Left kidney (tissue), 8 donors: ENCODE results near the gene CGB2. TPM values are rescaled to one million over a fixed set of nuclear protein-coding genes. Genes with fewer than 3 reads are reported as not detected.
A peak's percentile ranks its signal among the peaks of the same experiment; 100 is the strongest.
"Not testable (repeated sequence)": the region's sequence is repeated elsewhere in the genome, so short reads cannot be mapped to it uniquely, and the experiment has no call there.

Experiments
- DNase-seq: peaks from one replicate; pipeline ENCODE4 v3.0.0-alpha.2; 2013
- long read RNA-seq, 8 donors: transcript quantifications; one replicate each; lab custom pipeline, GENCODE V29; 2026
- polyA plus RNA-seq: library from polyadenylated mRNA; unstranded; fragments of 120-200 nt; gene quantifications from one replicate; pipeline ENCODE4 v1.2.1, GENCODE V29; 2013; ENCODE audit not compliant: insufficient read length

CGB2 gene
- not detected for polyA plus RNA-seq
- long read RNA-seq, donor 1 = 0 reads
- long read RNA-seq, donor 2 = 0 reads
- long read RNA-seq, donor 3 = 0 reads
- long read RNA-seq, donor 4 = 0 reads
- long read RNA-seq, donor 5 = 0 reads
- long read RNA-seq, donor 6 = 0 reads
- long read RNA-seq, donor 7 = 0 reads
- long read RNA-seq, donor 8 = 0 reads

- not testable (repeated sequence) for DNase-seq
Observed at GRCh38 chr19:49031642-49032301, at the start of gene CGB2. Gene CGB2, plus strand, starts transcription at chr19:49031890. Its CDS starts 206 bp downstream, at chr19:49032096.

DNA sequence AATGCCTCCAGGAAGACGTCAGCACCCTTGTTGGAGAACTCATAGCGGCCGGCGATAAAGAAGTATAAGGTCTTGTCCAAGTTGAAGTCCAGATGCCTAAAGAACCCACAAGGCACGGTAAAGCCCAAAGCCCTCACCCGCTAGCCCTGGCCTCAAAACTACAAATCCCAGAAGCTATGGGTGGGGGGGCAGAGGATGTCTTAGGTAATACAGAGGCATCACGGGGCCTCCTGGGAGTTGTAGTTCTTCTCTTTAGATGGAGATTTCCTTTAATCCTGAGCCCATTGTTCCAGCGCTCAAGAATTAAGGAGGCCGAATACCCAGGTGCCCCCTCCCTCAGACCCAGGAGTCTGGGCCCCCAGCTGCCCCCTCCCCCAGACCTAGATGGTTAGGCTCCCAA, 49.4 kb upstream of the CGB2 start:
- no peak for DNase-seq

DNA sequence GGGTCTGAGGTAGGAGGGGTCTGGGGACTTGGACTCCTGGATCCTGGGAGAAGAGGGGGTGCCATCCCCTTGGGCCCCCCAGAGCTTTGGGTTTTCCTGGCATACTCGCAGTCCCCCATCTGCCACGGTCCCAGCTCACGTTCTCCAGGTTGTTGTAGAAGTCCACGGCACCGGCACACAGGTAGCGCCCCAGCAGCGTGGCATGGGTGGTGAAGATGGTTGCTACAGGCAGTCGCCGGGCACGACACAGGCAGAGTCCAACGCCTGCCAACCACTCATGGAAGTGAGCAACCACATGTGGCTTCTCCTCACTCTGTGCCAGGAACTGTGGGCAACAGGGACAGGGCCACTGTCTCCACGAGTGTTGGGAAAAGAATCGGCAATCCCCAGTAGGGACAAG, 46.0 kb upstream of the CGB2 start:
- DNase-seq = no peak

DNA sequence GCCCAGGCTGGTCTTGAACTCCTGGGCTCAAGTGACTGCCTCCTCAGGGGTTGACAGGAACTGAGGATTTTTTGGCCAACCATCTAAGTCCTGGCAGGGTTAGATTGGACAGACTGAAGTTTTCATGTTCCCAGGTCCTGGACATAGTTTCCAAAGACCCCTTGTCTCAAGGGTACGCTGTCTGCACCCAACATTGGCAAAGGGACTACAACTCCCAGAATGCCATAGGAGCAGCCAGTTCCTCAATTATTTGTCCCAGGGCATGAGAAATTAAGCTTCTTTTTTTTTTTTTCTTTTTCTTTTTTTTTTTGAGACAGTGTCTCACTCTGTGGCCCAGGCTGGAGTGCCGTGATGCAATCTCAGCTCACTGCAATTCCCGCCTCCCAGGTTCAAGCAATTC, 45.5 kb upstream of the CGB2 start:
- no peak for DNase-seq

- no peak for DNase-seq
Observed at GRCh38 chr19:48987323-48987722, 44.4 kb upstream of the CGB2 start.

- no peak for DNase-seq
Observed at GRCh38 chr19:48988286-48988685, 43.4 kb upstream of the CGB2 start.

DNA sequence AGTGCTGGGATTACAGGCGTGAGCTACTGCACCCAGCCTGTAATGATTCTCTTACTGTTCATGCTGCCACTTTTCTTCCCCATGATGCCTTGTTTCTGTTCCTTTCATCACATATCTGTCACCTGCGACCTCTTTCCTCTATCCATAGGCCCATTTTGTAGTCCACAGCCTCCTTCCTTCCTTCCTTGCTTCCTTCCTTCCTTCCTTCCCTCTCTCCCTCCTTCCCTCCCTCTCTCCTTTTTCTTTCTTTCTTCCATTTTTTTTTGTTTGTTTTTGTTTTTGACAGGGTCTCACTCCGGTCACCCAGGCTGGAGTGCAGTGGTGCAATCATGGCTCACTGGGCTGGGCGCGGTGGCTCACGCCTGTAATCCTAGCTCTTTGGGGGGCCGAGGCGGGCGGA, 42.8 kb upstream of the CGB2 start:
- DNase-seq = no peak

GRCh38 chr19:48989701-48990291, 41.9 kb upstream of the CGB2 start:
- DNase-seq = no peak

GRCh38 chr19:48990400-48990799, 41.3 kb upstream of the CGB2 start:
- DNase-seq = no peak

DNA sequence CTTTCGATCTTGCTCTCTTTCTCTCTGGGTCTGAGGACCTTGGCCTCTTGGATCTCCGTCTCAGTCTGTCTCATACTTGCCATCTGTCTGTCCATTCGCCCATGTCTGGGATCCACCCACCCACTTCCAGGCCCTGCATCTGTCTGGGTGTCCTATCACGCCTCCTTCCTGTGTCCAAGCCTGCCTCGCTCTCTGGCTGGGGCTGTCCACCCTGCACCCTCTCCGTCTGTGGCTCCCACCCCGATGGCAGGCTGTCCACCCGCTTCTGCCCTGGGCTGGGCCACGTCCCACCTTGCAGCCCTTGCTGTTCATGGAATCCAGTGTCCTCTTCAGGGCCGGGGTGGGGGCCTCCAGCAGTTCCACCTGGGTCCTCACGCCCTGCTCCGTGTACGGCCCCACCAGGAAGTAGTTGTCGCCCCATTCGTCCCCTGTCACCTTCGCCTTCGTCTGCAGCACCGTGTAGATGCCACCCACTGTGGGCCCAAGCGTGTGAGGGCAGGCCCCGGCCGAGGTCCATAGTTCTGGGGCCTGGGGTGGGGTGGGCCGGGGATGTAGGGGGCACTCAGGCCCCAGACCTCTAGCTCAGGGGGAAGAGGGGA, 40.6 kb upstream of the CGB2 start:
- DNase-seq = no peak

DNA sequence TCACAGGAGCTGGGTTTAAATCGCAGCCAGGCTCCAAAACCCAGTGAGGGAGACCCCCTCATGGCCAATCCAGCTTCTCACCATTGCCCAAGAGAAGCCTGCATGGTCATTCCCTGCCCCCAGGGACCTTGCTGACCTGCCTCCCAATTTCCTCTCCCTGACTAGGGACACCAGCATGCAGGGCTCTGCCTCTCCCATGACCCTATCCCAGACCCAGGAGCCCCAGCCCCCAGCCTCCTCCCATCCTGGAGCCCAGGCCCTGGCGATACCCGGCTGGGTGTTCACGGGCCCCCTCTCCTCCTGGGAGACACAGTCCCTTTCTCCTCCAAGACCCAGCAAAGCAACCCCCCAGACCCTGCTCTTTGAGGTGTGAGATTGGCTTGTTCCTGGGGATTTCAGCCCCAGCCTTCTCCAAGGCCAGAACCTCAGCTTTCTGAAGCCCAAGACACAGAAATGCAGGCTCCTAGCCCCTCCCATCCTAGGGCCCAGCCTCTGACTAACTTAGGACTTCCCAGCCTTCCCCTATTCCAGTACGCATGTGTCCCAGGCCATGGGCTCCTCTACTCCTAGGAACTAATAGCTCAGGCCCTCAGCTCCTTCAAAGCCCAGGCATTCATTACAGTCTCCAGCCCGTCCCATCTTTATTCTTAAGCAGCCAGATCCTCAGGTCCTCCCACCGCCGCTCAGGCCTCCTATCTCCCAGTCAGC, 39.7 kb upstream of the CGB2 start:
- DNase-seq = no peak

DNA sequence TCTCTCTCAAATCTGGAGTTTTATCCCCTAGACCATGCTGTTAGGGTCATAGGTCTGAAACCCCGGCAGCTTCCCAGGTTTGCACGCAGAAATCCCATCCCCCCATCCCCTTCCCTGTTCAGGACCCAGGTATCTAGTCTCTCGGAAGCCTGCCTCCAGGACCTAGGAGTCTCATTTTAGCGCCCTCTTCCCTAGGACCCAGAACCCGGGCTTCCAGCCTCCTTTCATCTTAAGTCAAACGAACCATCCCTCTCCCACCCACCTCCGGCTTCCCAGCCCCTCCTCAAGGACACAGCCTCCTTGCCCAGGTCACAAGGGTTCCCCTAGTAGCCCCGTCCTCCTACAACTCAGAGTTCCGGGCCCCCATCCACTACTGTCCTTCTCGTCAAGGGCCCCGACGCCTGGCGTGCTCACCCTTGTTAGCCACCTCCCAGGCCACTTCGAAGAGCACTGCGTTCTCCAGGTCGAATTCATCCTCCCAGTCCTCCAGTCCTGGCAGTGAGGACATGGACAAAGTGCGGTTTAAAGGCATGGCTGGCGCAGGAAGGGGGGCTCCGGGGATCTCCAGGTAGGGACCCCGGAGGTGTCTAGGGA, 39.0 kb upstream of the CGB2 start:
- DNase-seq = peak; percentile 14

DNA sequence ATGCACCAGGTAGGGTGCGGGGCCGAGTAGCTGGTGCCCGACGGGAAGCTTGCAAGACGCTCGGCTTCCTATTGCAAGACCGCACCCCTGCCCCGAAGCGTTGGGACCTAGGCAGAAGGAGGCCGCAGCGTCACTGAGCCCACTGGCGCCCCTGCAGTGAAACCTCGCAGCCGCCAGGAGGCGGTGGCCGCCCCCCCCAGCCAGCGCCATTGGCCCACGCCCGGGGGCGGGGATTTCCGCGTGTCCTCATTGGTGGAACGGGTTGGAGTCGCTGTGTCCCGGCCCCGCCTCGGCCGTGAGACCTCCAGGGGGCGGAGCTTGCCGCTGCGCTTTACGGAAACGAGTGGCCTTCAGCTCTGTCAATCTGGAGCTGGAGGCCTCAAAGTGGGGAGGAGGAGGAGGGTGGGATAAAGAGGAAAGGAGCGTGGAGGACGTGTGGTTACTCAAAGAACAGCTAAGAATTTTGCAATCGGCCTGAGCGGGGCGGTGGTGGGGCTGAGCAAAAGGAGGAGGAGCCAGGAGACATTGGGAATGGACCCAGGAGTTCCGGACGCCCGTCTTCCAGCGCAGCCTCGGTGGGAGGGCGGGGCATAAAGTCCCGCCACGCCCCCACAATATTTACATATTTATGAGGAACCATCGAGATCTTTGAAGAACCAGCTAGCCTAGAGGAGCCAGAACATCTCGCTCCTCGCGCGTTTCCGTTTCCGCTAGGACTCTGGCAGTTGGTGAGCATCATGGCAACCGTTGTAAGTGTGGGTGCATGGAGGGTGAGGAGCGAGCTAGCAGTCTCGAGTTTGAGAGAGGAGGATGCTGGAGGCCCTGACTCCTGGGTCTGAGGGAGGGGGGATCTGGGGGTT, 38.3 kb upstream of the CGB2 start, which contains the start of the genes GYS1 and RUVBL2:
GYS1 (minus strand) TSS at position 135 of the 860 bp plus-strand sequence. CDS start 197 bp downstream, outside the sequence.
RUVBL2 (plus strand) TSS at position 713 of the 860 bp plus-strand sequence; CDS start at position 738, 25 bp downstream.
- peak; percentile 99 for DNase-seq

DNA sequence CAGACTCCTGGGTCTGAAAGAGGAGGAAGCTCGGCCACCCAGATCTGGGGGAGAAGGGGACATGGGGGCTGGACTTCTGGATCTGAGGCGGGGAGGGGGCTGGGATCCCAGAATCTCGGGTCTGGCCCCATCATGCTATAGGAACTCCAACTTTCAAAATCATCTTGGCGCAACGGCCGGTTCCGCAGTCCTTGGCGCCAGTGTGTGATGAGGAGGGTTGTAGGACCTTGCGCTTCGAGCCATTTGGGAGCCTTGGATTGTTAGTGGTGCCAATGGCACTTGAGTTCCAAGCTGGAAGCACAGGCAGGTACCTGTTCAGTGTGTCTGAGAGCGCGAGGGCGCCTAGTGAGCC, 37.7 kb upstream of the CGB2 start:
- no peak for DNase-seq

DNA sequence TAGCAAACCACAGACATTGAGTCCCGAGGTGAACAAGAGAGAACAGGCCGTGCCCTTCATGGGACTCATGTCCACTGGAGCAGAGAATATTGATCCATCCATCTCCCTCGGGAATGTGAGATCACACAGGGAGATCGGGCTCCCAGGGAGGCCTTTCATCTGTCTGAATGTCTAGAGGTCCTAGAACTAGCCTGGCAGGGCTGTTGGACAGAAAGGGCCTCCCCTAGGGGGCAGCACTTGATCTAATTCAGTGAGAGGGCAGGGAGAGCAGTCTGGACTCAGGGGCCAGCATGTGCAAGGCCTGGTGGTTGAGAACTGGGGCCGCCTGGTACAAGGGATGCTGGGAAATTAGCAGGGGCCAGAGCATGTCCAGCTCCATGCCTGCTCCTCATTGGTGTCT, 33.7 kb upstream of the CGB2 start:
- DNase-seq = no peak

DNA sequence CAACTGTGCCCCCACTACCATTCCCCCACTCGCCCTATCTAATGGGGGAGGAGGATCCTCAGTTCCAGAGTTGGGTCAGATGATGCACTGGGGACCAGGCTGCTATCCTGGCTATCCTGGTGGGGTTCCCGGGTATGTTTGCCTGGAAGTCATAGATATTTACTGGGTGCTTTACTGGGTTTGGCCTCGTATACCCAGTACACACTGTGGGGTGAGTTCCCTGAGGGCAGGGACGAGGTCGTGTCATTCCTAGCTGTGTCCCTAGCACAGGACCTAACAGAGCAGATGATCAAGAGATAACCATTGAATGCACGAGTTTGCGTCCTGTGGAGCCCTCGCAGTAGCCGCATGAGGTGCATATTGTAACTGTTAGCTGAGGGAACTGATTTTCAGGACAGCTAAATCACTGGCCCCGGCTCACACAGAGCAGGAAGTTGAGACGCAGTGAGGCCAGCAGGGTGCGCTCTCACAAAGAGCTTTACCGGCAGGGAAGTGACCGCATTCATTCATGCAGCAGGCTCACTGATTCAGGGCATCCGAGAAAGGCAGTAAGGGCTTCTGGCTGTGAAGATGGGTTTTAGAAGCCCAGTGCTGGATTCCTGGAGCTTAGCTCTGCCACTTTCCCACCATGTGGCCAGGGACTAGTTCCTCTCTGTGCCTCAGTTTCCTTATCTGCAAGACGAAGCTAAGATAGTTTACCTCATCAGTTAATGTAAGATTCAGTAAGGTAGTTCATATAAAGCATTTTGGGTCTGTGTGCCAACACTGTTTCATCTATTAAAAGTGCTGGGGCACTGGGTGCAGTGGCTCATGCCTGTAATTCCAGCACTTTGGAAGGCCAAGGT, 32.0 kb upstream of the CGB2 start:
- DNase-seq = no peak

DNA sequence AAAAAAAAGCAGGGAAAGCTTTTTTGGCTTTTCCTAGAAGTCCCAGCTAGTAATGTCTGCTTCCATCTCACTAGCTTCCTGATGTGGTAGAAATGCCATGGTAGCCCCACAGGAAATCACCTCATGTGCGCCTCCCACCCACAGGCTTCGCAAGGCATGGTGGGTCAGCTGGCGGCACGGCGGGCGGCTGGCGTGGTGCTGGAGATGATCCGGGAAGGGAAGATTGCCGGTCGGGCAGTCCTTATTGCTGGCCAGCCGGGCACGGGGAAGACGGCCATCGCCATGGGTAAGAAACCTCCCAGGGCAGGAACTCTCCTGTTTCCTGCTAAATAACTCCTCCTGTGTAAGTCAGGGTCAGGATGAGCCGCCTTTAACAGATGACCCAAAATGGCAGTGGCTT, 27.6 kb upstream of the CGB2 start:
- no peak for DNase-seq

- no peak for DNase-seq
Observed at GRCh38 chr19:49004964-49005614, 26.6 kb upstream of the CGB2 start.

DNA sequence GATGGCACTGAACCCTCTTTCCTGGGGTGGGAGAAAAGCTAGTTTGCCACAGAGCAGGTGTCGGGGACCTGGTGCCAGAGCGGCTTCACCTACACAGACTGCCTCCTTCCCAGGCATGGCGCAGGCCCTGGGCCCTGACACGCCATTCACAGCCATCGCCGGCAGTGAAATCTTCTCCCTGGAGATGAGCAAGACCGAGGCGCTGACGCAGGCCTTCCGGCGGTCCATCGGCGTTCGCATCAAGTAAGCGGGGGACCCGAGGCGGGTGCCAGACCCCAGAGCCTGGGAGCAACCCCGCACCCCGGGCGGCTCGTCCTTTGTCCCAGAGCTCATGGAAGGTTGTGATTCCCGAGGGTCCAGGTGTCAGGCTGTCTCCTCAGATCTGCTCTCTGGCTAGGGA, 24.8 kb upstream of the CGB2 start:
- DNase-seq = no peak

- no peak for DNase-seq
Observed at GRCh38 chr19:49009828-49010227, 21.9 kb upstream of the CGB2 start.
